WERI-Rb-1 (cell line): Measurements from ENCODE around the gene CLEC2L.

Experiments used
- DNase-seq: peaks from one replicate; pipeline ENCODE4 v3.0.0-alpha.2; 2020
- H3K27ac ChIP-seq: fragments of 250-450 bp; sonication (Bioruptor Pico); 2 replicates; pipeline ENCODE4 v1.5.1; 2020; ENCODE audit warnings: mild to moderate bottlenecking, moderate library complexity
- H3K27me3 ChIP-seq: fragments of 250-450 bp; sonication (Bioruptor Pico); 2 replicates; pipeline ENCODE4 v1.5.1; 2021; ENCODE audit warnings: mild to moderate bottlenecking, low read depth, moderate library complexity; ENCODE audit not compliant: insufficient read depth, severe bottlenecking
- H3K36me3 ChIP-seq: fragments of 250-450 bp; sonication (Bioruptor Pico); 2 replicates; pipeline ENCODE4 v1.5.1; 2020; ENCODE audit warnings: mild to moderate bottlenecking, moderate library complexity
- H3K4me3 ChIP-seq: 2 replicates; pipeline ENCODE4 v1.5.1; 2011; ENCODE audit warnings: low read depth, mild to moderate bottlenecking, control low read depth, low read length
- H3K9me3 ChIP-seq: fragments of 250-450 bp; sonication (Bioruptor Pico); 2 replicates; pipeline ENCODE4 v1.5.1; 2021; ENCODE audit warnings: mild to moderate bottlenecking, moderate library complexity; ENCODE audit not compliant: severe bottlenecking
- CTCF ChIP-seq: IDR thresholded peaks from 2 replicates; pipeline ENCODE4 v1.5.1; 2011; ENCODE audit warnings: low read depth, mild to moderate bottlenecking, control low read depth, inconsistent platforms, low read length

Gene CLEC2L

GRCh38 chr7:139541600-139542307 lies 18.3 kb downstream of the CLEC2L start:
- TF ChIP-seq CTCF = no peak
- Histone ChIP-seq H3K27me3 (no peaks in the 10 kb centered on the region), H3K27ac (no peak overlapping the region), H3K4me3 (no peak overlapping the region), H3K36me3 (no peaks in the 10 kb centered on the region), H3K9me3 (peaks cover 5% of the 10 kb centered on the region)
- DNase-seq = no peak

- no peak overlapping the region for H3K4me3 ChIP-seq
- H3K27ac ChIP-seq = no peak overlapping the region
- no peaks in the 10 kb centered on the region for H3K27me3 ChIP-seq
- no peak for DNase-seq
- no peak for TF ChIP-seq CTCF
- H3K36me3 ChIP-seq = no peaks in the 10 kb centered on the region
- peaks cover 5% of the 10 kb centered on the region for H3K9me3 ChIP-seq
These were observed 19.0 kb downstream of the CLEC2L start for GRCh38 chr7:139542308-139543151.

- no peaks in the 10 kb centered on the region for H3K36me3 ChIP-seq
- no peak overlapping the region for H3K4me3 ChIP-seq
- no peak for DNase-seq
- no peaks in the 10 kb centered on the region for H3K27me3 ChIP-seq
- no peak for TF ChIP-seq CTCF
- H3K9me3 ChIP-seq = no peaks in the 10 kb centered on the region
- H3K27ac ChIP-seq = no peak overlapping the region
These were observed 20.5 kb downstream of the CLEC2L start for GRCh38 chr7:139543801-139544603.

GRCh38 chr7:139544645-139545044 lies 21.2 kb downstream of the CLEC2L start:
- H3K9me3 ChIP-seq = no peaks in the 10 kb centered on the region
- no peak for DNase-seq
- H3K36me3 ChIP-seq = no peaks in the 10 kb centered on the region
- no peaks in the 10 kb centered on the region for H3K27me3 ChIP-seq
- TF ChIP-seq CTCF = no peak
- H3K27ac ChIP-seq = no peak overlapping the region
- no peak overlapping the region for H3K4me3 ChIP-seq

GRCh38 chr7:139548302-139549028 lies 25.0 kb downstream of the CLEC2L start:
- Histone ChIP-seq H3K27ac (no peak overlapping the region), H3K36me3 (no peaks in the 10 kb centered on the region), H3K4me3 (no peak overlapping the region), H3K27me3 (no peaks in the 10 kb centered on the region), H3K9me3 (no peaks in the 10 kb centered on the region)
- no peak for DNase-seq
- TF ChIP-seq CTCF = no peak
